T-helper 1 cell treated with Interleukin-12 subunit alpha and Interleukin-12 subunit beta and Interleukin-4 antibody, amounts not matched to agents 30 μg/mL and 1 μg/mL, for 36 hours (primary cell): Measurements from ENCODE around the gene KIF20A.

ENCODE experiments used
- H3K27ac Mint-ChIP-seq: one replicate; pipeline ENCODE4 v1.8.0; 2021; ENCODE audit warnings: mild to moderate bottlenecking, mixed read lengths
- H3K27me3 Mint-ChIP-seq: one replicate; pipeline ENCODE4 v1.8.0; 2021; ENCODE audit warnings: low read depth, mixed read lengths
- H3K36me3 Mint-ChIP-seq: one replicate; pipeline ENCODE4 v1.8.0; 2021; ENCODE audit warnings: low read depth, mixed read lengths
- H3K4me1 Mint-ChIP-seq: one replicate; pipeline ENCODE4 v1.8.0; 2021; ENCODE audit warnings: low read depth, mixed read lengths
- H3K4me3 Mint-ChIP-seq: one replicate; pipeline ENCODE4 v1.8.0; 2021; ENCODE audit warnings: mild to moderate bottlenecking, moderate library complexity, mixed read lengths
- H3K9me3 Mint-ChIP-seq: one replicate; pipeline ENCODE4 v1.8.0; 2021; ENCODE audit warnings: mixed read lengths

Gene KIF20A

GRCh38 chr5:138223532-138223931 lies 44.6 kb downstream of the KIF20A start:
- H3K4me3 Mint-ChIP-seq: no peak overlapping the region
- no peak overlapping the region for H3K27ac Mint-ChIP-seq
- H3K36me3 Mint-ChIP-seq: no peaks in the 10 kb centered on the region
- H3K4me1 Mint-ChIP-seq: peaks cover 3% of the 10 kb centered on the region
- H3K27me3 Mint-ChIP-seq: peaks cover 19% of the 10 kb centered on the region
- H3K9me3 Mint-ChIP-seq: peaks cover 4% of the 10 kb centered on the region

GRCh38 chr5:138224712-138225111 lies 45.8 kb downstream of the KIF20A start:
- peaks cover 3% of the 10 kb centered on the region for H3K4me1 Mint-ChIP-seq
- no peak overlapping the region for H3K4me3 Mint-ChIP-seq
- no peaks in the 10 kb centered on the region for H3K36me3 Mint-ChIP-seq
- H3K9me3 Mint-ChIP-seq: peaks cover 4% of the 10 kb centered on the region
- H3K27ac Mint-ChIP-seq: no peak overlapping the region
- peaks cover 24% of the 10 kb centered on the region for H3K27me3 Mint-ChIP-seq

- Mint-ChIP-seq H3K27me3 (peaks cover 32% of the 10 kb centered on the region), H3K27ac (no peak overlapping the region), H3K9me3 (peaks cover 4% of the 10 kb centered on the region), H3K4me1 (peaks cover 3% of the 10 kb centered on the region), H3K36me3 (no peaks in the 10 kb centered on the region), H3K4me3 (no peak overlapping the region)
Observed at GRCh38 chr5:138226910-138227309, 48.0 kb downstream of the KIF20A start.

- Mint-ChIP-seq H3K27me3 (peaks cover 21% of the 10 kb centered on the region), H3K9me3 (peaks cover 4% of the 10 kb centered on the region), H3K4me3 (no peak overlapping the region), H3K4me1 (no peaks in the 10 kb centered on the region), H3K36me3 (no peaks in the 10 kb centered on the region), H3K27ac (no peak overlapping the region)
Observed at GRCh38 chr5:138229387-138229786, 50.5 kb downstream of the KIF20A start.

GRCh38 chr5:138230261-138230660 lies 51.3 kb downstream of the KIF20A start:
- peaks cover 25% of the 10 kb centered on the region for H3K27me3 Mint-ChIP-seq
- no peak overlapping the region for H3K4me3 Mint-ChIP-seq
- no peak overlapping the region for H3K27ac Mint-ChIP-seq
- H3K9me3 Mint-ChIP-seq: peaks cover 4% of the 10 kb centered on the region
- H3K36me3 Mint-ChIP-seq: no peaks in the 10 kb centered on the region
- no peaks in the 10 kb centered on the region for H3K4me1 Mint-ChIP-seq

GRCh38 chr5:138230981-138231589 lies 52.2 kb downstream of the KIF20A start:
- Mint-ChIP-seq H3K36me3 (no peaks in the 10 kb centered on the region), H3K9me3 (peaks cover under 1% of the 10 kb centered on the region), H3K27me3 (peaks cover 20% of the 10 kb centered on the region), H3K4me1 (no peaks in the 10 kb centered on the region), H3K27ac (no peak overlapping the region), H3K4me3 (no peak overlapping the region)

GRCh38 chr5:138233280-138233679 lies 54.4 kb downstream of the KIF20A start:
- no peaks in the 10 kb centered on the region for H3K36me3 Mint-ChIP-seq
- no peaks in the 10 kb centered on the region for H3K4me1 Mint-ChIP-seq
- no peaks in the 10 kb centered on the region for H3K9me3 Mint-ChIP-seq
- H3K27ac Mint-ChIP-seq: no peak overlapping the region
- no peak overlapping the region for H3K4me3 Mint-ChIP-seq
- peaks cover 20% of the 10 kb centered on the region for H3K27me3 Mint-ChIP-seq

GRCh38 chr5:138234651-138235050 lies 55.7 kb downstream of the KIF20A start:
- Mint-ChIP-seq H3K9me3 (no peaks in the 10 kb centered on the region), H3K4me1 (no peaks in the 10 kb centered on the region), H3K27me3 (peaks cover 24% of the 10 kb centered on the region), H3K36me3 (no peaks in the 10 kb centered on the region), H3K4me3 (no peak overlapping the region), H3K27ac (no peak overlapping the region)
